ENCODE measurements around the gene MB. TPM values are rescaled to one million over a fixed set of nuclear protein-coding genes. Genes with fewer than 3 reads are reported as not detected.

MB gene
- total RNA-seq, 6 experiments from 2014 or later: 0.61 to 10.2 (median 1.3) TPM

DNA sequence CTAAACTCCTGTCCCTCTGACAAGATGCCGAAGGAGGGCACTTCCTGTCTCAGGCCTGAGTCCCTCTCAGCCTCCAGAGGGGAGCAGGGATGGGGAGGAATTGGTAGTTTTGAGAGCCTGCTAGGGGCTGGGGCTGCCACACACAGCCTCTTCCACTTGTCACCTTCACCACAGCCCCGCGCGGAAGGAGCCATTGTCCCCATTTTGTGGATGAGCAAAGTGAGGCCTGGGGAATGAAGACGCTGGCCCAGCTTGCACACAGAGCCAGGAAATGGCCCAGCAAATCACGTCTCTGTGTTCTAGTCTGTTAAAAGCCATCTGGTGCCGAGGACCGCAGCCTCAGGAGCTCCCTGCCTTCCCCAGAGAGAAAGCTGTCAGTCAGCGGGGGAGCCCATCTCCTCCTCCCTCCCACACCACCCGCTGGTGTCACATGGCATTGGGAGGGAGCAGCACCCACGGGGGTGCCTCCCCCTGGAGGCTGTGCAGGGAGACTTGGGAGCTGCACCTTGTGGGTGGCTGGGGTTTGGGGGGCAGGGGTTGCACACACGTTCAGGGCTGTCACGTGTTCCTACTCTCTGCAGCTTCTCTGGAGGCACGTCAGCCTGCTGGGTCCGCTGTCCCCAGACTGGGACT is 41.9 kb downstream of the MB start:
- no peak for DNase-seq
- no peak for TF ChIP-seq POLR2A (IDR thresholded peaks at IDR 0.05)
- TF ChIP-seq, protein P1, sequence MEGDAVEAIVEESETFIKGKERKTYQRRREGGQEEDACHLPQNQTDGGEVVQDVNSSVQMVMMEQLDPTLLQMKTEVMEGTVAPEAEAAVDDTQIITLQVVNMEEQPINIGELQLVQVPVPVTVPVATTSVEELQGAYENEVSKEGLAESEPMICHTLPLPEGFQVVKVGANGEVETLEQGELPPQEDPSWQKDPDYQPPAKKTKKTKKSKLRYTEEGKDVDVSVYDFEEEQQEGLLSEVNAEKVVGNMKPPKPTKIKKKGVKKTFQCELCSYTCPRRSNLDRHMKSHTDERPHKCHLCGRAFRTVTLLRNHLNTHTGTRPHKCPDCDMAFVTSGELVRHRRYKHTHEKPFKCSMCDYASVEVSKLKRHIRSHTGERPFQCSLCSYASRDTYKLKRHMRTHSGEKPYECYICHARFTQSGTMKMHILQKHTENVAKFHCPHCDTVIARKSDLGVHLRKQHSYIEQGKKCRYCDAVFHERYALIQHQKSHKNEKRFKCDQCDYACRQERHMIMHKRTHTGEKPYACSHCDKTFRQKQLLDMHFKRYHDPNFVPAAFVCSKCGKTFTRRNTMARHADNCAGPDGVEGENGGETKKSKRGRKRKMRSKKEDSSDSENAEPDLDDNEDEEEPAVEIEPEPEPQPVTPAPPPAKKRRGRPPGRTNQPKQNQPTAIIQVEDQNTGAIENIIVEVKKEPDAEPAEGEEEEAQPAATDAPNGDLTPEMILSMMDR (IDR thresholded peaks at IDR 0.05): no peak

GRCh38 chr22:35572556-35572955 is 44.6 kb downstream of the MB start:
- H3K27ac ChIP-seq: no peak overlapping the region
- 57% methylated on average over 6 of the region's 8 CpGs for WGBS (ENCODE audit: insufficient coverage, low coverage, low lambda C conversion rate, missing lambda C conversion rate)
- intact Hi-C loops (cut with DNase I): loop anchor here in 1 of 2 donors (10.0 kb wide), 1 partner anchor 228 kb away; no protein-coding TSS in a partner anchor
- DNase-seq (no peak), ATAC-seq (no peak)
- no peaks in the 10 kb centered on the region for H3K4me1 ChIP-seq
- no peak for TF ChIP-seq POLR2A (IDR thresholded peaks at IDR 0.05)
- TF ChIP-seq, protein P1 (IDR thresholded peaks at IDR 0.05): no peak
- no peak overlapping the region for H3K4me3 ChIP-seq
- H3K36me3 ChIP-seq: no peaks in the 10 kb centered on the region
- no peaks in the 10 kb centered on the region for H3K9me3 ChIP-seq
- H3K27me3 ChIP-seq: no peaks in the 10 kb centered on the region

More for the DNA sequence above, 41.9 kb downstream of the MB start:
- intact Hi-C loops (cut with DNase I): loop anchor here in 1 of 2 donors (10.0 kb wide), 1 partner anchor 230 kb away; no protein-coding TSS in a partner anchor
- H3K4me3 ChIP-seq: no peak overlapping the region
- H3K27ac ChIP-seq: no peak overlapping the region
- WGBS (ENCODE audit: insufficient coverage, low coverage, low lambda C conversion rate, missing lambda C conversion rate): 0% methylated on average over 1 of the region's 15 CpGs
- H3K4me1 ChIP-seq: no peaks in the 10 kb centered on the region
- no peaks in the 10 kb centered on the region for H3K9me3 ChIP-seq
- H3K27me3 ChIP-seq: no peaks in the 10 kb centered on the region
- ATAC-seq: no peak
- H3K36me3 ChIP-seq: no peaks in the 10 kb centered on the region

GRCh38 chr22:35570686-35571194 is 46.4 kb downstream of the MB start:
- no peak for DNase-seq
- intact Hi-C loops (cut with DNase I): loop anchor here in 1 of 2 donors (10.0 kb wide), 1 partner anchor 226 kb away; no protein-coding TSS in a partner anchor
- H3K27me3 ChIP-seq: no peaks in the 10 kb centered on the region
- WGBS (ENCODE audit: insufficient coverage, low coverage, low lambda C conversion rate, missing lambda C conversion rate): 40% methylated on average over 1 of the region's 14 CpGs
- TF ChIP-seq, protein P1 (IDR thresholded peaks at IDR 0.05): no peak
- TF ChIP-seq POLR2A (IDR thresholded peaks at IDR 0.05): no peak
- no peaks in the 10 kb centered on the region for H3K9me3 ChIP-seq
- no peaks in the 10 kb centered on the region for H3K4me1 ChIP-seq
- H3K36me3 ChIP-seq: no peaks in the 10 kb centered on the region
- no peak overlapping the region for H3K4me3 ChIP-seq
- ATAC-seq: no peak
- H3K27ac ChIP-seq: no peak overlapping the region

- no peak for ATAC-seq
- no peaks in the 10 kb centered on the region for H3K36me3 ChIP-seq
- H3K9me3 ChIP-seq: no peaks in the 10 kb centered on the region
- no peak for DNase-seq
- H3K27ac ChIP-seq: no peak overlapping the region
- H3K4me1 ChIP-seq: no peaks in the 10 kb centered on the region
- H3K27me3 ChIP-seq: no peaks in the 10 kb centered on the region
- TF ChIP-seq, protein P1 (IDR thresholded peaks at IDR 0.05): no peak
- TF ChIP-seq POLR2A (IDR thresholded peaks at IDR 0.05): no peak
- intact Hi-C loops (cut with DNase I): loop anchor here in 1 of 2 donors (10.0 kb wide), 1 partner anchor 225 kb away; no protein-coding TSS in a partner anchor
- WGBS (ENCODE audit: insufficient coverage, low coverage, low lambda C conversion rate, missing lambda C conversion rate): 75% methylated on average over 6 of the region's 13 CpGs
- H3K4me3 ChIP-seq: no peak overlapping the region
Observed at GRCh38 chr22:35569916-35570315, 47.2 kb downstream of the MB start.

Measured in right lobe of liver (tissue), 6 donors.